Measurements from ENCODE around the gene ASXL1.
A peak's percentile ranks its signal among the peaks of the same experiment; 100 is the strongest.

Gene ASXL1

GRCh38 chr20:32357869-32358631, at the start of gene ASXL1:
ASXL1 (plus strand) TSS chr20:32358331; CDS start chr20:32358776, 445 bp downstream.
- DNase-seq: peak; percentile 94 to 98
- Histone ChIP-seq H3K9me3 (no peaks in the 10 kb centered on the region), H3K4me3 (peak within 1 kb of the TSS; percentile 60 to 90), H3K27me3 (no peaks in the 10 kb centered on the region), H3K27ac (peak within 1 kb of the TSS; percentile 87 to 97), H3K36me3 (no peaks in the 10 kb centered on the region), H3K4me1 (peaks cover 0 to 51% (median 27%) of the 10 kb centered on the region in 4 donors)
- peak; percentile 13 to 16 for TF ChIP-seq CTCF (IDR thresholded peaks at IDR 0.05)
- intact Hi-C loops (cut with DNase I; ENCODE audit: low total_unique reads): loop anchor here (2.0 kb wide), 1 partner anchor 125 kb away; no protein-coding TSS in a partner anchor

GRCh38 chr20:32312718-32313424, 45.3 kb upstream of the ASXL1 start:
- peaks cover 31 to 73% (median 52%) of the 10 kb centered on the region in 3 donors for H3K36me3 ChIP-seq
- intact Hi-C loops (cut with DNase I; ENCODE audit: low total_unique reads): no loop called here

GRCh38 chr20:32314768-32315167, 43.4 kb upstream of the ASXL1 start:
- Histone ChIP-seq H3K4me1 (no peaks in the 10 kb centered on the region), H3K9me3 (no peaks in the 10 kb centered on the region), H3K27me3 (no peaks in the 10 kb centered on the region), H3K27ac (no peak overlapping the region), H3K36me3 (peaks cover 30 to 76% (median 51%) of the 10 kb centered on the region in 3 donors), H3K4me3 (no peak overlapping the region)
- no peak for DNase-seq
- TF ChIP-seq CTCF (IDR thresholded peaks at IDR 0.05): no peak
- intact Hi-C loops (cut with DNase I; ENCODE audit: low total_unique reads): no loop called here

More at GRCh38 chr20:32312718-32313424, 45.3 kb upstream of the ASXL1 start:
- DNase-seq: no peak
- Histone ChIP-seq H3K4me1 (no peaks in the 10 kb centered on the region), H3K9me3 (no peaks in the 10 kb centered on the region), H3K4me3 (no peak overlapping the region), H3K27ac (no peak overlapping the region), H3K27me3 (no peaks in the 10 kb centered on the region)
- no peak for TF ChIP-seq CTCF (IDR thresholded peaks at IDR 0.05)

- no peak for DNase-seq
- Histone ChIP-seq H3K36me3 (peaks cover 25 to 70% (median 45%) of the 10 kb centered on the region in 3 donors), H3K4me1 (no peaks in the 10 kb centered on the region), H3K9me3 (no peaks in the 10 kb centered on the region), H3K27me3 (no peaks in the 10 kb centered on the region), H3K27ac (no peak overlapping the region), H3K4me3 (no peak overlapping the region)
- intact Hi-C loops (cut with DNase I; ENCODE audit: low total_unique reads): no loop called here
- TF ChIP-seq CTCF (IDR thresholded peaks at IDR 0.05): no peak
These were observed 42.7 kb upstream of the ASXL1 start for GRCh38 chr20:32315399-32315798.

- Histone ChIP-seq H3K27me3 (no peaks in the 10 kb centered on the region), H3K36me3 (peaks cover 20 to 65% (median 40%) of the 10 kb centered on the region in 3 donors), H3K9me3 (no peaks in the 10 kb centered on the region), H3K27ac (no peak overlapping the region), H3K4me3 (no peak overlapping the region), H3K4me1 (no peaks in the 10 kb centered on the region)
- intact Hi-C loops (cut with DNase I; ENCODE audit: low total_unique reads): no loop called here
- no peak for TF ChIP-seq CTCF (IDR thresholded peaks at IDR 0.05)
- DNase-seq: no peak
These were observed 42.2 kb upstream of the ASXL1 start for GRCh38 chr20:32315891-32316290.

All from tibial artery (tissue), 4 donors.